Mesenchymal stem cell (in vitro differentiated cells and primary cell): Measurements from ENCODE around the gene RPS27L.

ENCODE experiments used
- DNase-seq: peaks from one replicate; pipeline ENCODE4 v3.0.0-alpha.2; 2013
- H2AFZ ChIP-seq: one replicate; pipeline ENCODE4 v1.6.1; 2013; ENCODE audit warnings: low read depth, mild to moderate bottlenecking, control low read depth, inconsistent platforms, low read length, moderate library complexity
- H2AK5ac ChIP-seq: 2 replicates; pipeline ENCODE4 v1.6.1; 2013; ENCODE audit warnings: low read length, moderate library complexity, mild to moderate bottlenecking, inconsistent platforms; ENCODE audit not compliant: severe bottlenecking
- H2BK120ac ChIP-seq: one replicate; pipeline ENCODE4 v1.6.1; 2013; ENCODE audit warnings: low read depth, mild to moderate bottlenecking, inconsistent platforms, low read length, moderate library complexity
- H2BK12ac ChIP-seq, 2 experiments: one replicate each; pipeline ENCODE4 v1.6.1; 2013; ENCODE audit warnings: inconsistent platforms in 2 of 2, low read length in 2 of 2, mild to moderate bottlenecking in 2 of 2, moderate library complexity in 2 of 2, control low read depth in 1 of 2
- H2BK15ac ChIP-seq: one replicate; pipeline ENCODE4 v1.6.1; 2013; ENCODE audit warnings: mild to moderate bottlenecking, low read depth, inconsistent platforms; ENCODE audit not compliant: poor library complexity, severe bottlenecking
- H2BK5ac ChIP-seq: 2 replicates; pipeline ENCODE4 v1.6.1; 2013; ENCODE audit warnings: low read depth, mild to moderate bottlenecking, low read length, control low read depth, inconsistent platforms; ENCODE audit not compliant: poor library complexity, severe bottlenecking
- H3K14ac ChIP-seq, 2 experiments: one replicate each; pipeline ENCODE4 v1.6.1; 2013; ENCODE audit warnings: inconsistent platforms in 2 of 2, low read length in 2 of 2, control low read depth in 1 of 2, mild to moderate bottlenecking in 1 of 2, moderate library complexity in 1 of 2
- H3K18ac ChIP-seq, 2 experiments: one replicate each; pipeline ENCODE4 v1.6.1; 2013; ENCODE audit warnings: inconsistent platforms in 2 of 2, low read length in 2 of 2, control low read depth in 1 of 2, low read depth in 1 of 2, mild to moderate bottlenecking in 1 of 2
- H3K23ac ChIP-seq, 2 experiments: one replicate each; pipeline ENCODE4 v1.6.1; 2013; ENCODE audit warnings: inconsistent platforms in 2 of 2, low read length in 2 of 2, mild to moderate bottlenecking in 2 of 2, moderate library complexity in 2 of 2, control low read depth in 1 of 2
- H3K27ac ChIP-seq: 2 replicates; pipeline ENCODE4 v1.5.1; 2013; ENCODE audit warnings: mild to moderate bottlenecking, moderate library complexity, low read length, control low read depth, inconsistent platforms; ENCODE audit not compliant: poor library complexity, severe bottlenecking
- H3K27me3 ChIP-seq, 2 experiments: 2 replicates each; pipeline versions ENCODE4 v1.6.1 to v1.7.0; 2013; ENCODE audit warnings: low read length in 2 of 2, mild to moderate bottlenecking in 2 of 2, moderate library complexity in 2 of 2, control low read depth in 1 of 2, inconsistent platforms in 1 of 2; ENCODE audit not compliant: control insufficient read depth in 1 of 2, insufficient read depth in 1 of 2
- H3K36me3 ChIP-seq, 2 experiments: 2 replicates each; pipeline versions ENCODE4 v1.6.1 to v1.7.0; 2013; ENCODE audit warnings: low read length in 2 of 2, control low read depth in 1 of 2, inconsistent platforms in 1 of 2, low read depth in 1 of 2, mild to moderate bottlenecking in 1 of 2; ENCODE audit not compliant: insufficient read depth in 2 of 2, control insufficient read depth in 1 of 2
- H3K4ac ChIP-seq, 2 experiments: one replicate each; pipeline ENCODE4 v1.6.1; 2013; ENCODE audit warnings: inconsistent platforms in 2 of 2, low read length in 2 of 2, mild to moderate bottlenecking in 2 of 2, moderate library complexity in 2 of 2, control low read depth in 1 of 2, low read depth in 1 of 2
- H3K4me1 ChIP-seq: 2 replicates; pipeline ENCODE4 v1.6.1; 2013; ENCODE audit warnings: low read depth, low read length, control low read depth; ENCODE audit not compliant: control insufficient read depth, insufficient read depth
- H3K4me2 ChIP-seq: 2 replicates; pipeline ENCODE4 v1.6.1; 2013; ENCODE audit warnings: low read length, mild to moderate bottlenecking, inconsistent platforms; ENCODE audit not compliant: poor library complexity, severe bottlenecking
- H3K4me3 ChIP-seq, 2 experiments: 2 replicates each; pipeline versions ENCODE4 v1.5.1 to v1.7.0; 2013; ENCODE audit warnings: low read length in 2 of 2, mild to moderate bottlenecking in 2 of 2, control low read depth in 1 of 2, low read depth in 1 of 2; ENCODE audit not compliant: insufficient read depth in 1 of 2
- H3K79me1 ChIP-seq: replicated peaks from 2 replicates; pipeline ENCODE4 v1.6.1; 2013; ENCODE audit warnings: mild to moderate bottlenecking, control low read depth, low read length, inconsistent platforms; ENCODE audit not compliant: poor library complexity, severe bottlenecking
- H3K9ac ChIP-seq: 2 replicates; pipeline ENCODE4 v1.7.0; 2013; ENCODE audit warnings: mild to moderate bottlenecking, low read length, moderate library complexity
- H3K9me3 ChIP-seq: 2 replicates; pipeline ENCODE4 v1.7.0; 2013; ENCODE audit warnings: mild to moderate bottlenecking, low read length; ENCODE audit not compliant: control insufficient read depth
- H4K8ac ChIP-seq: one replicate; pipeline ENCODE4 v1.6.1; 2013; ENCODE audit warnings: inconsistent platforms, mild to moderate bottlenecking, low read length, moderate library complexity
- H4K91ac ChIP-seq: one replicate; pipeline ENCODE4 v1.6.1; 2013; ENCODE audit warnings: mild to moderate bottlenecking, low read length, inconsistent platforms
- WGBS: methylation state at CpG from one replicate; pipeline ENCODE4 v1.1.7; 2013; ENCODE audit warnings: mixed read lengths; 5-methylcytosine and 5-hydroxymethylcytosine counted together

The RPS27L gene

DNA sequence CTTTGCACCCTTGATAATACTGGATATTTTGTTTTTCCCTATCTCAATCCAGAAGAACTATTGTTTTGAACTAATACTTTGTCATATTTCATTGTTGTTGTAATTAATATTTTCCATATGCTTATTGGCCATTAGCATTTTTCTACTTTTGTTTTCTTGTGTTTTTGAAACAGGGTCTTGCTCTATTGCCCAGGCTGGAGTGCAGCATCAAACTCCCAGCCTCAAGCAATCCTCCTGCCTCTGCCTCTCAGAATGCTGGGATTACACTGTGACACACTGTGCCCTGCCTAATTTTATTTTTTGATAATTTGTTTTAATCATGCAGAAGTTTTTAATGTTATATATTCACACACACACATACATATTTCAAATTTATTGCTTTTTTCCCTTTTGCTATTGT lies 3.4 kb upstream of the RPS27L start:
- Histone ChIP-seq H3K9me3 (no peaks in the 10 kb centered on the region), H3K4me1 (peaks cover 5% of the 10 kb centered on the region), H2BK15ac (no peak overlapping the region), H3K79me1 (peaks cover 4% of the 10 kb centered on the region), H3K4ac (no peak overlapping the region), H3K9ac (no peak overlapping the region), H2AFZ (no peak overlapping the region), H4K91ac (no peak overlapping the region), H4K8ac (no peak overlapping the region), H3K4me2 (no peak overlapping the region), H3K36me3 (peaks cover 0 to 6% of the 10 kb centered on the region in 2 experiments), H3K18ac (no peak overlapping the region), H3K27ac (no peak overlapping the region), H3K4me3 (no peak overlapping the region), H2BK12ac (no peak overlapping the region), H3K27me3 (no peaks in the 10 kb centered on the region), H3K14ac (no peak overlapping the region), H3K23ac (no peak overlapping the region), H2AK5ac (no peak overlapping the region), H2BK120ac (no peak overlapping the region), H2BK5ac (no peak overlapping the region)
- DNase-seq = no peak

DNA sequence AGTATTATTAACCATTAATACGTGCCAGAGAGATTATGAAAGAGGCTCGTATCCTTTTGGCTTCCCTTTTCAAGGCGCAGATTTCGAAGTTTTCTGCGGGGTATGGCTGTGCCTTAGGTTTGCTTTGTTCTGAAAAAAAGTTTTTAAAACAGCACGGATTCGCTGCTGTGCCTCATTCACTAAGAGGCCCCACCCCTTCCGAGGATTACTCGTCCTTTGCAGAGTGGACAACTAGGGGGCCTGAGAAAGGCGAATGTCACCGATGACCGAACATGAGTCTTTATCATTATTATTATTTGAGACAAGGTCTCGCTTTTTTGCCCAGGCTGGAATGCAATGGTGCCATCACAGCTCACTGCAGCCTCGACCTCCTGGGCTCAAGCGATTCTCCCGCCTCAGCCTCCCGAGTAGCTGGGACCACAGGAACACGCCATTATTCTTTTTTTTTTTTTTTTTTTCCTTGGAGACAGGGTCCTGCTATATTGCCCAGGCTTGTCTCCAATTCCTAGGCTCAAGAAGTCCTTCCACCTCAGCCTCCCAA lies 684 bp upstream of the RPS27L start:
- Histone ChIP-seq H3K27ac (peak overlapping the region; percentile 100), H3K36me3 (peaks cover 5 to 30% of the 10 kb centered on the region in 2 experiments), H3K9ac (peak overlapping the region; percentile 99), H3K18ac (peak overlapping the region; percentile 56 to 94), H2AK5ac (no peak overlapping the region), H4K8ac (no peak overlapping the region), H3K4me1 (peaks cover 4% of the 10 kb centered on the region), H2AFZ (no peak overlapping the region), H3K4me3 (peak overlapping the region; percentile 90 to 92), H3K4me2 (peak overlapping the region; percentile 73), H3K14ac (no peak overlapping the region), H2BK15ac (no peak overlapping the region), H3K23ac (no peak overlapping the region), H3K79me1 (peaks cover 4% of the 10 kb centered on the region), H3K4ac (peak overlapping the region in 1 of 2 experiments; percentile 84), H2BK12ac (no peak overlapping the region), H2BK120ac (peak overlapping the region; percentile 83), H3K27me3 (no peaks in the 10 kb centered on the region), H2BK5ac (peak overlapping the region; percentile 100), H4K91ac (no peak overlapping the region), H3K9me3 (no peaks in the 10 kb centered on the region)
- 9% methylated on average over 18 of the region's 18 CpGs for WGBS
- DNase-seq = peak; percentile 91

DNA sequence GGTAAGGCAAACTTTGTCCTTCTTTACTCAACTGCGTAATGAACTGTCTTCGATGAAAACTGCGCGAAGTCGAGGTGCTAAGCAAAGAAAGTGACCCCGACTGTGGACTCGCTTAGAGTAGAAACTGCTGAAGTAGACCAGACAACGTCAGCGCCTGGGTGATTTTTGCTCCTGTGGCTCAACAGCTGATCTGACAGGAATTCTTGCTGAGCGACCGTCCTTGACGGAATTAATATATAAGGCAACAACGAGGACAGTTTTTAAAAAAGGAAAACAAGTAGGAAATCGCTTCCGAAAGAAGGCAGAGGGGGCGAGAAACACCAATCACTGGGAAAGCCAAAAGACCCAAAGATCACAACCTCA lies 541 bp downstream of the RPS27L start:
- H3K4me3 ChIP-seq = peak overlapping the region; percentile 90 to 92
- peaks cover 4% of the 10 kb centered on the region for H3K4me1 ChIP-seq
- no peaks in the 10 kb centered on the region for H3K27me3 ChIP-seq
- H3K4me2 ChIP-seq = peak overlapping the region; percentile 50
- H4K91ac ChIP-seq = peak overlapping the region; percentile 98
- H2BK12ac ChIP-seq = peak overlapping the region in 1 of 2 experiments; percentile 31
- H2AFZ ChIP-seq = no peak overlapping the region
- peak overlapping the region; percentile 96 to 98 for H3K18ac ChIP-seq
- WGBS = 1% methylated on average over 16 of the region's 16 CpGs
- peak overlapping the region; percentile 99 for H3K9ac ChIP-seq
- peak overlapping the region; percentile 97 to 98 for H3K4ac ChIP-seq
- peak overlapping the region in 1 of 2 experiments; percentile 72 for H3K23ac ChIP-seq
- H3K27ac ChIP-seq = peak overlapping the region; percentile 100
- peak; percentile 74 for DNase-seq
- peak overlapping the region; percentile 52 for H2BK15ac ChIP-seq
- H2BK5ac ChIP-seq = peak overlapping the region; percentile 100
- peak overlapping the region; percentile 75 for H4K8ac ChIP-seq
- peaks cover 12 to 42% of the 10 kb centered on the region in 2 experiments for H3K36me3 ChIP-seq
- H2BK120ac ChIP-seq = peak overlapping the region; percentile 37
- H3K79me1 ChIP-seq = peaks cover 7% of the 10 kb centered on the region
- H2AK5ac ChIP-seq = peak overlapping the region; percentile 95
- H3K14ac ChIP-seq = peak overlapping the region in 1 of 2 experiments; percentile 93
- no peaks in the 10 kb centered on the region for H3K9me3 ChIP-seq

DNA sequence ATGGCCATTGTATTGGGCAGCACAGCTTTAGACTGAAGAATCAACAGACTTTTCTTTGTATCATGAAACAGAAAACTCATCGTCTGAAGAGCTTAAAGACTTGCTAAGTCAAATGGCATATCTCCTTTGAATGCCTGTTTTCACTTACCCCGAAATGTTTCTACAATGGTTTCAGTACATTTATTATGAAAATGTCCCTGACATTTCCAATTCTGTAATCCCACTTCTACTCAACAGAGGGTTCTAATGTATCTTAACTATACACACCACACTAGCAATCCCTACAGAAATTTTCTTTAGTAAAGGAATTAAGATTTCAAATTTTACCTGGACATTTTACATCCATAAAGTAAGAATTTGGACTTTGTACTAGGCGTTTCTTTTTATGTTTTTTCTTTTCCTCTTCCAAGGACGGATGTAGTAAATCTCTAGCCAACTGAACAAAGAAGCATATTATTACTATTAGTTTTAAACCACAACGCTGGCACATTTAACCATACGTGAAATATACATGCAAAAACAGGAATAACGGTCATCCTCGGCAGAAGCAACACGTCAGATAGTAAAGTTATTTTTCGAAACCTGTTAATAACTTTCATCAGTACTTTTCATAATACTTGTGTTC lies 1.1 kb downstream of the RPS27L start:
- peak overlapping the region; percentile 100 for H2BK5ac ChIP-seq
- H3K9ac ChIP-seq = peak overlapping the region; percentile 99
- peak overlapping the region; percentile 100 for H3K27ac ChIP-seq
- H4K8ac ChIP-seq = no peak overlapping the region
- H3K14ac ChIP-seq = no peak overlapping the region
- peaks cover 7% of the 10 kb centered on the region for H3K79me1 ChIP-seq
- H3K18ac ChIP-seq = peak overlapping the region in 1 of 2 experiments; percentile 96
- H4K91ac ChIP-seq = no peak overlapping the region
- 22% methylated on average over 9 of the region's 10 CpGs for WGBS
- no peaks in the 10 kb centered on the region for H3K27me3 ChIP-seq
- peak overlapping the region; percentile 95 for H2AK5ac ChIP-seq
- H2BK120ac ChIP-seq = no peak overlapping the region
- H3K4ac ChIP-seq = peak overlapping the region in 1 of 2 experiments; percentile 98
- no peak overlapping the region for H2BK15ac ChIP-seq
- H3K4me2 ChIP-seq = peak overlapping the region; percentile 81
- H3K9me3 ChIP-seq = no peaks in the 10 kb centered on the region
- H3K23ac ChIP-seq = no peak overlapping the region
- peaks cover 13 to 48% of the 10 kb centered on the region in 2 experiments for H3K36me3 ChIP-seq
- peak; percentile 26 for DNase-seq
- no peak overlapping the region for H2BK12ac ChIP-seq
- no peak overlapping the region for H2AFZ ChIP-seq
- peak overlapping the region; percentile 90 to 92 for H3K4me3 ChIP-seq
- peaks cover 4% of the 10 kb centered on the region for H3K4me1 ChIP-seq
